ENCODE data around the gene UPK1B.

The UPK1B gene

DNA sequence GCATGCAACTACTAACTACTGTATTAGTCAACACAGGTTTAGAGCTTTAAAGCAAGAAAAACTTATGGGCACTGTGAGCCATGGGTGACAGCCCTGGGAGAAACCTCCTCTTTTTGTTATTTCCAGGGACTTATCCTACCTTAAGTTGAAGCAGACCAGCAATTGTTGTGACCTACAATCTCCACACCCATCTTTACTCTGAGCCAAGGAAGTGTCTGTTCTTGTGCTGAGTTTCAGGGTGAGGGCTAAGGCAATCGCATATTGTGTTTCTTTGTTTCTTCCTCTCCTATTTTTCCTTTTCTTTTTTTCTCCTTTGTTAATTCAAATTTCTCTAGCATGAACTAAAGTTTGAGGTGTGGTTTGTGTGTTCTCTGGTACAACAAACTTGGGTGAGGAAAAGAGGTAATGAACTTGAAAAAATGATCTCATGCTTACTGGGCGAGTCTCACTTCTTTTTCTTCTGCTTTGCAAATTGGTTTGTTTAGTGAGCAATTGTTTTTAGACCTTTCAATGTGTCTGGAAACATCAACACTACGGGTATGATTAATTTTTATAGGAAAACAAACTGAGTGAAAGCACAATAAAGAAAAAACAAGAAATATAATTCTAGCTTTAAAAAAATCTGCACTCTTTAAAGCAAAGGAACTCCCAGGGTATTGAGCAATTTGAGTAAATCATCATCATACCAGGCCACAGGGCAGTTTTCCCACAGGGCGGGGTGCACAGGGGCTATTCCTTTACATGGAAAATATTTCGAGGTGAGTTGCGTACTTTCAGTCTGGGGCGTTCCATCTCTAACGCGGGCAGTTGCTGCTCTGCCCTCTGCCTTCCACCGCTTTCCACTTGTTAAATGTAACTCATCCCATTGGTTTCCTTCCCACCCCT lies 2.7 kb downstream of the UPK1B start:
- in situ Hi-C loops (cut with MboI; ENCODE audit: low sequenced_read_pairs): no loop called here

DNA sequence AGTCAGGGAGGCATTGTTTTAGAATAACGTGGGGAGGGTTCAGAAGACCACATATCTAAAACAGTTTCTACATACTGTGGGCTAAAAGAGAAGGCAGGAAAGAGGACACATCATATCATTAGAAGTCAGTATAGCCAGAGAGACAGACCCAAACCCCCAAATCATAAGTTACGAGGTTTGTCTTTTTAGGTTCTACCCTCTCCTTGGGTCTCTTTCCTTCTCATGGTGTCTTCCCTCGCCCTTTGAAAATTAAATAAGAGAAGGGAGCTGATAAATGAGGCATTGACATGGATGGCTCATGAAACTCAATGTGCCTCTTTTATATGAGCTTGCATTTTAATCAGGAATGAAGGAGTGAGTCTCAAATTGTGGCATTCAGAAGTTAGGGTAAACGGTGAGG lies 3.4 kb downstream of the UPK1B start:
- in situ Hi-C loops (cut with MboI; ENCODE audit: low sequenced_read_pairs): no loop called here

DNA sequence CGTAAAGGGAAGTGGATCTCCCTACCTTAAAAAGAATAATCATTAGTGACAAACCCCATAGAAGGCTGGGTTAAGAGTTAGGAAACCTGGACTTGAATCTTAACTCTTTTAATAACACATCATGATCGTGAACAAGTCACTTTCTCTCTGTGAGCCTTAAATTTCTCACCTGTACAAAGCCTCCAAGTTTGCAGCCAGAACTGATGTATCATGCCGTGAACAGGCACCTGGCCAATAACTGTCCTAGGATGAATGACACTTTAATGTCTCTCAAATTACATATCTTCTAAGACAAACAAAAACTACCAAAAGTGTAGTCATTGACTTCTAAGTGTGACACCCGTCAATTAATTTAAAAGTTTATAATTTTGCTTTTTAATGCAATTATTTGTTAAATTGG lies 3.9 kb downstream of the UPK1B start:
- in situ Hi-C loops (cut with MboI; ENCODE audit: low sequenced_read_pairs): no loop called here

DNA sequence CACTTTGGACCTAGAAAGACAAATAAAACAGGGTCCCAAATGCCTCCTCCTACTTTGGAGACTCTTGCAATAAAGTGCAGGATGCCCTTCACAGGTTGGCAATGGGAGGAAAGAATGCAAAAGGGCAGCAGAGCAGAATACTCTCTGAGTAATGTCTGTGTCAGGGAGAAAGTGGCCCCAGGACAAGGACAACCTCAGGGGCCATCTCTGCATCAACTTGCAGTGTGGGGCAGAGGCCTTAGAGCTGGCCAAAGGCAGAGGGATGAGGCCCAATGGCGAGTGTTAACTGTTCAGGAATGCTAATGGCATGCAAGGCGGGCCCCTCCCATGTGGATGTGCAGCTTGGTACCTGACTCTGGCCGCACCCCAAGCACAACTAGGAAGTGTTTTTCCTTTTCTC lies 8.4 kb downstream of the UPK1B start:
- in situ Hi-C loops (cut with MboI; ENCODE audit: low sequenced_read_pairs): no loop called here

DNA sequence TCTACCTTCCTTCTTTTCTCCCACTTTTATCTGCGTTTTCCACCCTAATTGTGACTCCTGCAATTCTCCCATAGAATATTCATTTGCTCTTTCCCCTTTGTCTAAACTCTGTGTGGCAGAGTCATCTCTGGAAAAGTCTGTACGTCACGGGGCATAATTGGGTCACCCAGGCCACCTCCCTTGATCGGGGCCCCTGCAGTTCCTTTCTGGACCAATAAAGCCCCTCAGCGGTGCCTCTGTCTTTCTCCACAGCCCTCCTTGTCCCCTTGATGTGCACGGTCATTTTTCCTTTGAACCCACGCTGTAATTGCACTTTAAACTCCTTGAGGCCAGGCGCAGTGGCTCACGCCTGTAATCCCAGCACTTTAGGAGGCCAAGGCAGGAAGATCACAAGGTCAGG lies 10.7 kb downstream of the UPK1B start:
- in situ Hi-C loops (cut with MboI; ENCODE audit: low sequenced_read_pairs): no loop called here

DNA sequence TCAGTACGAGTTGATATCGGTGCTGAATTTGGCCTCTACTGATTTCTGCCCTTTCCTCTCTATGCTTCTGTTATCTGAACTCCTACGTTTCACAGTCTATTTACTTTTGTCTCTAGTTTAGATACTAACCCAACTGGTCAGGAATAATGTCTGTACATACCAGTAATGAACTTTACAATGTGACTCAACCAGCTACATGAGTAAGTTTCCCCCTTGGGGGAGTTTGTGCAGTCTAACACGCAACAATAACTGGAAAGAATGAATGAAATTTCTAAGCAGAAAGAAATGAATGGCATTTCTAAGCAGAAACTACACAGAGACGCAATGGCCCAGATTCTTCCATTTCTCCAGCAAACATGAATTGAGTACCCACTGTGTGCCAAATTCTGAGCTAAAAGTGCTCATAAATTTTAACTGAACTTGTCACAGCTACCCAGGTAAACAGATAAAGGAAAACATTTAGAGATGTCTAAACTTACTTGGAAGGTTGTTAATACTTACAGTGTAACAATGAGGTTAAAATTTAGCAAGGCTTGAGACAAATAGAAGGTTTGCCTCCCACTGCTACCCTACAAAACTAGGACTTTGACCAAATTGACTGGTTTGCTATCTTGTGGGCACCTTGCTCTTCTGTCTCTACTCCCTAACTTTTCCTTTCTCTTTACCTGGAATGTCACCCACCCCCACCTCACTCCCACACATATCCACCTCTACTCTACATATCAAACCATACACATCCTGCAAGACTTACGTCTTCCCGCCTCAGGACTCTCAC lies 11.6 kb downstream of the UPK1B start:
- in situ Hi-C loops (cut with MboI; ENCODE audit: low sequenced_read_pairs): no loop called here

DNA sequence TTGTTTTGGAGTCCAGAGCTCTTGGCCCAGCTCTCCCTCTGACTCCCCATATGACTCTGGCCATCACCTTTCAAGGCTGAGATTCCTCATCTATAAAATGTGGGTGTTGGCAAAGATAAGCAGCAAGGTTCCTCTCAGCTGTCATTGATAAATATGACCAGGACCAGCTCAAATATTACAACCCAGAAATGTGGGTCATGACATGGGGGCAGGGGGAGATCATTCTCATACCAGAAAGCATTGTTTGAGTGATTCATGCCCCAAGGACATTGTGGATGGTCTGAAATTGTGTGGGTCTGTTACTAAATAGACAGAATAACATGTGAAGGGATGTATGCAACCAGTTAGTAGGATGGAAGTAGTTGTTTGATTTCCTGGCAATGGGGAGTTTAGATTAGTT lies 13.9 kb downstream of the UPK1B start:
- in situ Hi-C loops (cut with MboI; ENCODE audit: low sequenced_read_pairs): no loop called here

DNA sequence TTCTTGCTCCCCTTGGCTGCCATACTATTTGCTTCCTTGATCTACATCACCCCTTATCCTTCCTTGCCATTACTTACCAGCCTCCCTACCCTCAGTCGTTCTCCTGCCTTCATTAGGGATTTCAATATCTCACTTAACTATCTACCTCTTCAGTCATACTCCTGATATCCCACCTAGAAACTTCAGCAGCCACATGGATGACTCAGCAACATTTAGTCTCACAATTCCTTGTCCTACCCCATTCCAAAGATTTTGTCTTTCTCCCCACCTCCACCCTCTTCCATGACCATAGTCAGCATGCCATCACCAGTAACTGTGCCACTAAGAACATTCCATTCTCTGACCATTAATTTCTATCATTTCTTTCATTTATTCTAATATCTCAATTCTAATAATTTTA lies 18.4 kb downstream of the UPK1B start:
- in situ Hi-C loops (cut with MboI; ENCODE audit: low sequenced_read_pairs): no loop called here

DNA sequence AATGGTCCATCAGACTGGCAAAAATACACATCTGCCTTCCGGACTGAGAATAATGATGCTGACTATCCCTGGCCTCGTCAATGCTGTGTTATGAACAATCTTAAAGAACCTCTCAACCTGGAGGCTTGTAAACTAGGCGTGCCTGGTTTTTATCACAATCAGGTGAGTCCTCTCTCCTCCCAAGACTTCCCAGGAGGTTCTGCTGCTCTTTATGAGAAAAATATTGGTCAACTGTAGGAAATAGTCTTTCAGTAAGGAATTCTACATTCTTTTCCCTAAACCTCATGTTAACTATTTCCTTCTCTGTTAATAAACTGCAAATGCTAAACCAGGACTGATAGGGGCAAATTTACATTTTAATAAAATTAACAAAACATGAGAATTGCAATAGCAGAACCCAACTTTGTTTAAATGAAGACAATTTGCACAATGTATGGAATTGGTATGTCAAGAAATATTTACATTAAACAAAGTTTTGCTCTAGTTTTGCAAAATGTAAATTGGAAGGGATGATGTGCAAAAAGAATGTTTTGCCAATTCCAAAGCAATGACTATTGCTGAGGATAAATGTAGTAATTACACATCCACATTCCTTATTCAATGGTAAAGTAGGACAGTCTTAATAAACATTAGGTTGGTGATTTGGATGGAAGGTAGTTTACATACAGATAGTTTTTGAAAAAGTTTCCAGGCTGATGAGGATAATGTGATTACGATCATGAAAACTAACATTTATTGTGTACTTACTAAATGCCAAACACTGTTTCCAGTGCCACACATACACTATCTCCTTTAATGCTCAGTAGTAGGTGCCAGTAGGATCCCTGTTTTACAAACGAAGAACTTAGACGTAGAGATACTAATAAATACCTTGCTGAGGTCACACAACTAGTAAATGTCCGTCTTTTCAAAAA lies 21.1 kb downstream of the UPK1B start:
- in situ Hi-C loops (cut with MboI; ENCODE audit: low sequenced_read_pairs): no loop called here

DNA sequence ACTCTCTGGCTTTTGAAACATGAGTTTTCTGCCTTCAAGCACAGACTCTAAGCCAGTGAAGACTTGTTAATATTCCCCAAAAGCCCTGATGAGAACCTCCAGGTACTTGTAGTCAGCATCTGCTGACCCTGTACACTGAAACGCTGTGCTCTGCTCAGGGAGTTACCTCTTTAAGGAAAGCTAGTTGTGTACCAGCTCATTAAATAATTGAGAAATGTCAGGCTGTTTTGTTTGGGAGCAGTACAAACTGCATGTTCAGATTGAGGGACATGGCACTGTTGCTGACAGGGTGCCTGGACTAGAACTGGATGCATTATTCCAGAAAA lies 21.7 kb downstream of the UPK1B start:
- in situ Hi-C loops (cut with MboI; ENCODE audit: low sequenced_read_pairs): no loop called here

DNA sequence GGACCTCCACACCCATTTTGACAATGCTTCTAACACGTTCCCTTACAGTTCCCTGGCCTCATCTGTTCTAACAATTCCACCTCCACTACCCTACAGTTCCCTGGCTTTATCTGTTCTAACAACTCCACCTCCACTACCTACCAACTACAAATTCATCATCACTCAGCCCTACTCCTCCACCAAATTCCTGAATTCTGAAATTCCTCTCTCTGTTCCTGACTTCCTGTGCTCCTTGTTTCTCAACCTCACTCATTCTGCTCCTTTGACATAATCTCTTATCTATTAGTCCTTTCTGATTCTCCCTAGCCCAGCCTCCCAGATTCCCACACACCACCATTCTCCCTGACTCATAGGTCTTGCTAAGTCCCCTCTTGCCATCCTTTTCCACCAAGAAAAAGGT lies 22.5 kb downstream of the UPK1B start:
- in situ Hi-C loops (cut with MboI; ENCODE audit: low sequenced_read_pairs): no loop called here

DNA sequence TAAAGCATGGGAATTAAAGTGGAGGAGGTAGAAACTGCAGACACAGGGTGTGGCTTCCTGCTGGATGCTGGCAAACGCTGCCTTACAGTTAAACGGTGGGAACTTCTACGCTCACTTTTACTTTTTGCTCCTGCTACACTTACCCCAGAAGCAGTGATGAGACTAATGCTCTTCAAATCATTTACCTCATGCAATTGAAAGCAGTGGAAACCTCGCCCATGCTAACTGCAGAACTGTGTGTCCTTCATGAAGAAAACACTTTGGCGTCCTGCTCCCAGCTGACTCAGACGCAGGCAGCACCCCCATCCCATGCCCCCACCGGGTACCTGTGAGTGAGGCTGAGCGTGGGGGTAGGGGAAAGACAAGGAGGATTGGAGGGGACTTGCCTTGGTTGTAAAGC lies 31.8 kb downstream of the UPK1B start:
- in situ Hi-C loops (cut with MboI; ENCODE audit: low sequenced_read_pairs): no loop called here

DNA sequence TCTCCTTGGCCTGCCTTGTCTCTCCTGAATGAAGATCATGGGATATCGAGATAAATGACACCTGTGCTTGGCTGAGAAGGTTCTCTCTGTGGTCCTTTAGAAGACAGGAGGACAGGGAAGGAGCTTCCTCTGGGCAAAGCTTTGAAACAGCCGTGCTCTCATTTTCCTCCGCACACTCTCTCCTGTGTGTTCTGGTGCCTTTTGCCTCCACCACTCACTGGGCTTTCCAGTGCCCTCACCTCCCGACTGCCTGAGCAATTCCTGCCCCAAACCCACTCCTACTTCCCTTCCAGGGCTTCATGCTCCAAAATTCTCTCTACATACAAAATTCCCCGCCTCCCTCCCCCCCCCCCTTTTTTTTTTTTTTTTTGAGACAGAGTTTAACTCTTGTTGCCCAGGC lies 32.3 kb downstream of the UPK1B start:
- in situ Hi-C loops (cut with MboI; ENCODE audit: low sequenced_read_pairs): no loop called here

DNA sequence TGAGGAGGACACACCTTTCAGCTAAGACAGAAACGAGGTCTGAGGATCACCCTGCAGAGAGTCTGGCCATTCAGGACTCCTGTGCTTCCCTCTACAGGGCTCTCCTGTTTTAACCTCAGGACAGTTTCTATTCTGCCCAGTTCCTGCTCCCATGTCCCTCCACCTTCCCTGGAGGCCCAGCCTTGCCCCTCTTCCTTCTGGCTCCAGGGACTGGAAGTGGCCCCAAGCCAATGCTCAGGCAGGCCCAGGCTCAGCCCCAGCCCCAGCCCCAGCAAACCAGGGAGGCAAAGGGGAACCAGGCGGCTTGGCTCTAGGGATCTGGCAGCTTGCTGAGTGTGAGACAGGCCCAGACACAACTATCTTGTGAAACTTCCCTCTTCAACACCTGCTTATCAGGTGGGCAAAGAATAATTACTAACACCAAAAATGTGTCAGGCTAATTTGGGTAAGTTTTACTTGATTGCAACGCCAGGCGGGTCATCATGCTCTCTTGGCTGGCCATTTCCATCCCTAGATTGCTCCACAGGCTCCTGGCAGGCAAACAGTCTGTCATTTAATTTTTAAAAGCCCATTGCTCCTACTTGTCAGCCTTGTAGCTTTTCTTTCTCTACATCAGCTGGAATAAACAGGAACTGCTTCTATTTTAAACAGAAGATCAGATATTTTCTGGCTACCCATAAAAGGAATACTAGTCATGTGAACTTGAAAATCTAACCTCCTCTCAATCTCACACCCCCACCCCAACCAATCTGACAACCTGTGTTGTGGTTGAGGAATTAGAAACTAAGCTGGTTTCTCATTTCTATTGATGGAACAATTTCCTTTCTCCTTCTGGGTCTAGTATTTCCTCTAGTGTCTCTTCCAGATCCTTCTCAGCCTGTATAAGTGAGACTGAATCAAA lies 33.5 kb downstream of the UPK1B start:
- in situ Hi-C loops (cut with MboI; ENCODE audit: low sequenced_read_pairs): no loop called here

DNA sequence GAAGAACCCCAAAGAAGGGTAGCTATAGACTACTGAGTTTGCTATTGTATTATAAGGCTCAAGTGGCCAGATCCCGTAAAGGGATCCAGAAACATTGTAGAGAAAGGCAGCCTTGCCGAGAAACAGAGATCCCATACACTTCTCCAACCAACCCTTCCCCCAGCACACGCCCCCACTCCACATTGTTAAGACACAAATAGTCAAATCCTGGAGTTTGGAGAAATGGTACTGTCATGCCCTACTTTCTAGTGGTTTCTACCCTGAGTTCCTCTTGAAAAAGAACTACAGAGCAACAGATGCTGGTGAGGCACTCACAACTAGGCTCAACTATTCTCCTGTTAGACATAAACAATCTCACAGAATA lies 34.1 kb downstream of the UPK1B start:
- in situ Hi-C loops (cut with MboI; ENCODE audit: low sequenced_read_pairs): no loop called here

DNA sequence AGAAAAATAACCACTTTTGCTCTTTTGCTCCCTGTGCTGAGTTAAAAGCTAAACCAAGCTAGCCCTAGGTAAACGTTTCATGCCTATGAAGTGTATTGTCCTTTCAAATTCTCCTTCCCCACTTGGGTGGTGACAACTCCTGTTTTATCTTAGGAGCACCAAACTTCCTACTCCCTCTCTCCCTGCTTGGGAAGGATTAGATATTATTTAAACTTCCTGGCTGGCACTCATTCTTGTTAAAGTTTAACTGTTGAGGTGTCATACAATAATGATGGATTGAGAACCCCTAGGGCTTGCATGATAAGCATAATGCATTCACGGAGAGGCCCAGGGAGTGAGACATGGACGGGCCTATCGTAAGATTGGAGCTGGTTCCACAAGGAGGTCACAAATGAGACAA lies 37.8 kb downstream of the UPK1B start:
- in situ Hi-C loops (cut with MboI; ENCODE audit: low sequenced_read_pairs): no loop called here

DNA sequence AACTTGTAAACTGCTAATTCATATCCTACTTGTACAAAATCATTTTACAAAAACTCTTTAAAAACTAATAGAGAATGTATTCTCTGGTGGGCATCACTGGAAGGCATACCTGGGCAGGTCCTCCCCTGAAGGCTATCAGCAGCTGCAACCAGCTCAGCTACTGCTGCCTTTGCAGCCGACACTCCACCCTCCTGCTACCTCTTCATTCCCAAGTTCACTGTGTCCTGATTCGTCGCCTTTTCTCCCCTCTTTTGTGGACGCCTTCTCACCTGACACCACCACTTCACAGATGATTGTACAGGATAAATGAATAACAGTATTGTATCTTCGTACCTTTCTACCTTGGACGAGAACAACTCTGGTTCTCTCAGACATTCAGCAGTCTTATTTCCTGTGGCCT lies 38.4 kb downstream of the UPK1B start:
- in situ Hi-C loops (cut with MboI; ENCODE audit: low sequenced_read_pairs): no loop called here

DNA sequence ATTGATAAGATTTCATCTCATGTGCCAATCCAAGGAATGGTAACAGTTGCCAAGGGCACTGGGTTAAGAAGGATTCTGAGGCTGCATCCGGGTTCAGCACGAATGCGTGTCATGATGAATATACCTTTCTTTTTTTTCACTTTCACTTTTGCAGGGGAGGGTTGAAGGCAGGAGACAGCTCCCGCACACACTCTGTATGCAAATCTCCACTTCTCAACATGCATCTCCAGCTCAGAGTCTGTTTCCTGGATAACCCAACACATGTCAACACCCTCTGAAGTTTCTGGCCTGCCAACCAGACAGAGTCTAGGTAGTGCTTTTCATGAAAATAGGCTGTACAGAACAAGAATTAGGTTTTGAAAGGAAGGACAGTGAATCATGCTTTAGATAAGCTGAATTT lies 45.7 kb downstream of the UPK1B start:
- in situ Hi-C loops (cut with MboI; ENCODE audit: low sequenced_read_pairs): no loop called here

DNA sequence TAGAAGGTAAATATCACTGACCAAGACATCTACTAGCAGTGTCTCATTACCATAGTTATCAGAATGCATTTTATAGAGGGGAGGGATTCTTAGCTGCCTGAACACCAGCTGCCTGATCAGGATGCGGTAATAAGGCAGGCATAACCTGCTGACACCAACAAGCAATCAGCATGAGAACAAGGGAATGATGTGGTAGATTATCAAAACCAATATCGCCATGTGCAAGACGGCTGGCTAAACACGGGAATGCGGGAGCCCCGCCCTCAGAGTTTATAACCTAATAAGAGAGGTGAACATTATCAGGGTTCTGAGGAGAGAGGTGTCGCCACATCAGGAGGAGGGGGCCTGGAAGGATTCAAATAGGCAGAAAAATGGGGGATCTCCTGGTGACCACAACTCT lies 46.8 kb downstream of the UPK1B start:
- in situ Hi-C loops (cut with MboI; ENCODE audit: low sequenced_read_pairs): no loop called here

DNA sequence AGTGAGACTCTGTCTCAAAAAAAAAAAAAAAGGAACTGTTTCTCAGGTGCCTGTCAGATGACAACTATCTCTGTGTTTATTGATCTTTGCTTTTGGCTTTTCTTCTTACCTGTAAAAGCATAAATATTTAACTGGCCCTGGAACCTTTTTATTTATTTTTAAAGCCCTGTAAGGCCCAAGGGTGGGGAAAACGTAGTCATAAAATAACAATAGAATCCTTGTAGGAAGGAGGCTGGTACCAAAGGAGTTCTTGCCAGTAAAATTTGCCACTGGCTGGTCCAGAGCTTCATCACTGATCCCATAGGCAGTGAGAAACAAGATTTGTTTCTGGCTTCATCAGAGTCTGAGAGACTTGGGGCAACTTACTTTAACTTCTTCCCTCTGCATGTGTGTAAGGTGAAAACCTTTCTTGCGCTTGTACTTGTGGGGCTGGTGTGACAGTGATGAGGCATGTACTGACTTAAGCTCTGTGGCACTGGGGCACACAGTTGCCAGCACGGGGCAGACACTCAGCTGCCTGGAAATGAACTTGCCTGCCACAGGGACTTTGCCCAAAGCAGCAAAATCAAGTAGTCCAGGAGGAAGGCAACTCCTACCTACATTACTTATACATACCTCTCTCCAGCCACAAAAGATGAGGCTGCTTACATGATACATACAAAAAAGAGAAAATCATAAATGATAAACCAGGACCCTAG lies 47.7 kb downstream of the UPK1B start:
- in situ Hi-C loops (cut with MboI; ENCODE audit: low sequenced_read_pairs): no loop called here

All from HL-60/S4 treated with retinoic acid at 250 ng/mL for 4 days and 3 days (cell line).